ENCODE measurements around the gene GSG1L.

GSG1L gene

DNA sequence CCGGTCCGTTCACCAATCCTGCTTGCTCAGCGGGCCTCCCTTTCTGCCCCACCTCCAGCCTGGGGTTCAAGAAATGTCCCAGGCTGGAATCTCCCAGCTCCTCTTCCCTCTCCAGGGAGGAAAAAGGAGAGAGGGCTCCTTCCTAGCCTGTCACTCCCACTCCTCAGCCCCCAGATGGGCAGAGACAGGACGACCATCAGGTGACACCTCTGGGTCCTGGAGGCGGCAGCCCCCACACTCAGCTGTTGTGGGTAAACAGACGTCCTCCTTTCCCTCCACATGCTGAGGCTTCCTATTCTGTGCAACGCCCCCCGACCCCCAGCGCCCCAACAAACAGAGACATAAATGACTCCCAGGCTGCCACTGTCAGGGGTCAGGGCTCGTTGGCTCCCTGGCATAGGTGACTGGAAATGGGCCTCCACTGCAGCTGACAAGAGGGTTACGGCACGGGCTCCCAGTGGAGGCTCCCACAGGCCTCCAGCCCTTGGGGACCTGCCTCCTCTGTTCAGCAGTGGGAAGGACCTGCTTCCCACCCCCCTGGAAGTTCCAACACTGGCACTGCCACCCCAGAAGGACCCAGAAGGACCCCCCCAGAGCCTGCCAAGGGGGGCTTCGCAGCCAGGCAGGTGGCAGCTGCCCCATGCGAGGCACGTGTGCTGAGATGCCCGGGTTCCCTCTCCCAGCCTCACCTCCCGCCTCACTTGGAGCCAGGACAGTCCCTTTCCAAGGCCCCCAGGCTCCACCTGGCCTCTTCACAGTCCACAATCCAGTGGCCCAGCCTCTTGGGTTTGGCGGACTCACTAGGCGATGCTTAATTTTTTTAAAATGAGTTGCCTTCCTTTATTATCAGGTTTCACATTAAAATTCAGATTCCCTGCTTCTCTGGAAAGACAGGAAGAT lies 281.3 kb downstream of the GSG1L start:
- DNase-seq, result no peak

DNA sequence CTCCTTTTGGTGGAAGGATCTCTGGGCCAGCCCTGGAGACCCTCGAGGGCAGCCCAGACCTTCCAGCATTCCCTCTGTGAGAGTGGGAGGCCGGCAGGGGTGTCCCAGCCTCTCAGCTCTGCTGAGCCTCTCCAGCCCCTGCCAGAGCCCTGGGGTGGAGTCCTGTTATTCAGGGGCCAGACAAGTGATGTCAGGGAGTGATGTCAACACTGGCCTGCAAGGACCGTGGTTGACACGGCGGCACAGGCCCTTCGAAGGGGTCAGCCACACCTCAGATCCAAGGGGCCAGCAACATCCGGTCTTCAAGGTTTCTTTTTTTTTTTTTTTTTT lies 282.4 kb downstream of the GSG1L start:
- no peak for DNase-seq

DNA sequence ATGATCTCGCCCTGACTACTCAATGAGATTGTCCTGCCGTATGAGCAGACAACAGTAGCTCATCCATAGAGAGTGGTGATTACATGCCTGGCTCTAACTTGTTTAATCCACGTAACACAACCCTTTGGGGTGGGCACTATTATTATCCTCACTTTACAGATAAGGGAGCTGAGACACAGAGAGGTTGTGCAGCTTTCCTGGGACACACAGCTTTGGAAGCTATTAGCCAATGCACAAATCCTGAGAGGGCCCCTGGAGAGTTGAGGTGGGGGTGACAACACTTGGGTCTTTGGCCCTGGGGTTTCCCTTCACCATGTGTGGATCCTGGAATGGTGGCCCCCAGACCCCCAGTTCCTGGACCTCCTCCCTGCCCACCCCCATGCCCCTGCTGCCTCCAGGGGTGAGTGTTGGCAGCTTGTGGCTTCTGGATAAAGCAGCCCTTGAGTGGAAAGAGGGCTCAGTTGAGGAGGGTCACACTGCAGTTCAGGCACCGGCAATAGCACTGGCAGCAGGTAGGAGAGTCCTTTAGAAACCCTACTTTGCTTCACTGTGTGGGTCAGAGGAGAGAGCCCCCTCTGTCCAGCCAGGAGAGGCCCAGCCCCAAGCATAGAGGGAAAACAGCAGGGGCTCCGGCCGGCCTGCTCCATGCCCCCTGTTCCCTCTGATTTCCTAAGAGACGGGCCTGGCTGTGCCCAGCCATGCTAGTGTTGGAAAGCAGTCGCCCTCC lies 282.9 kb downstream of the GSG1L start:
- no peak for DNase-seq

DNA sequence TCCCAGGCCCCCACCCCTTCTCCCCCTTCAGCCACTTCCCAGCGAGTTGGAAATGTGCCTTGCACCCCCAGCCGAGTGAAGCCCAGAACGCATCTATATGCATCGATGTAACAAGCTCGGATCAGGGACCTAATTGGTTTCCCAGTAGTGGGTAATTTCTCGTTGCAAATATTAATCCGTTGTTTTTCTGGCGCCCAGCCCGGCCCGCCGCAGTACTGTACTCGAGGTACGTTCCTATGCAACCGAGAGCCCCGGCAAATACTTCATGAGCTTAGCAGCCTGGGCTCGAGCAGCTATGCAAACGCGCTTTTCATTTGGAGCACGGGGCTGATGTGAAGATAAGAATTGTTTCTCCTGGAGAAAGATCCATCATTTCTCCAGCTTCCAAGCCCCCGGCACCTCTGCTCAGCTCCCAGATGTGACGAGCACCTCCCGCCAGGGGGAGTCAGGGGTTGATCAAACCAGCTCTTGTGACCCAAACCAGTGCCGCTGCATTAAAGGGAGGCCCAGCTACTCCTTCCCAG lies 283.8 kb downstream of the GSG1L start:
- no peak for DNase-seq

DNA sequence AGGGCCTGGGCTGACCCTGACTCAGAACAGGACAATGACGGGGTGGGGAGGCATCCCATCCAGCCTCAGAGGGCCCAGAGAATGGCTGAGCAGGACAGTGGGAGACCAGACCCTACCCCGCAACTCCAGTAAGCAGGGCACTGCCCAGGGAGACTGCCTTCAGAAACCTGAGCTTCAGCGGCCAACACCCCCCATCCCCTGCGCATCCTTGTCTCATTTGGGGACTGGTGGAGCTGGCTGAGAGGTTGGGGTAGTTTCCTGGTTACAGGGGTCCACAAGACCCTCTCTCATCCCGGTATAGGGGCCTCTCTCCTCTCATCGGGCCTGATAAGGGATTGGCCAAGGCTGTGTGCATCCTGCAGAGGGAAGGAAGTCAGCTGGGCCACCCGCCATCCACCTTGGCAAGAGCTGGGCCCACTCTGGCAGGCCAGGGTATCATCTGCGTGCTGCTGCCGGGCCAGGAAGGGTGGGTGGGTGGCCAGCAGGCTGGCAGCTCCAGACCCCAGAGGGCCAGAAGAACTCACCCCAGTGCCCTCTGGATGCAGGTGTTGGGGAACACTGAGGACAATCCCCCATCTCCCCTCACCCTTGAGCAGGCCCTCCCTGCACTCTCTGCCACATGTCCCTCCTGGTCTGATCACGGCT lies 284.5 kb downstream of the GSG1L start:
- no peak for DNase-seq

DNA sequence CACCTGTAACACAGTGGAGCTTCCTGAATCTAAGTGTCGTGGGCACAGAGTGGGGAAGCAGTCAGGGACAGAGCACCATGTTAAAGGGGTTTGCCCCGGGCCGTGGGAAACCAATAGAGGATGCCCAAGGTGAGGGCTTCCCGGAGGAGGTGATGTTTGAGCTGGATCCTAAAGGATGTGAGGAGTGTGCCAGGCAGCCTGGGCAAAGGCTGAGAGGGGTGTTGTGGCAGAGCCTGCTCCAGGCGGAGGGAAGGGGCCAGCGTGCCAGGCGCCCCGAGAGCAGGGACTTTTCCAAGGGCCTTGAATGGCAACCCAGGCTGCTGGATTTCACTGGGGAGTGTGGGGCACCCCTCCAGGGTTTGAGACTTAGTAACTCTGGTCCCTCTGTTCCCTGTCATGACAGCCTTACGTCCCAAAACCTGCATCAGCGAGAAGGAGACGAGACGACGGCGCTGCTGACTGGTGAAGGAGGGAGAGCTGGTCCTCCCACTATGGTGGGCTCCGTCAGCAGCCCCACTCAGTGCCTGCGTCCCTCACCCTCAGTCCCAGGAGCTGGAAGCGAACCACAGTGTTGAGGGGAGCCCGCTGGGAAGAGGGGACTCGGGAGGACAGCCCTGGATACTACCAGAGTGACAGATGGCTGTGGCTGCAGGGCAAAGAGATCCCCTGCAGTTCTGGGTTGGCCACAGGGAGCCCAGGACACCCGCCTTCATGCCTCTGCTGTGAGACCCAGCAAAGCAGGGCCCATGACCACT lies 285.2 kb downstream of the GSG1L start:
- no peak for DNase-seq

DNA sequence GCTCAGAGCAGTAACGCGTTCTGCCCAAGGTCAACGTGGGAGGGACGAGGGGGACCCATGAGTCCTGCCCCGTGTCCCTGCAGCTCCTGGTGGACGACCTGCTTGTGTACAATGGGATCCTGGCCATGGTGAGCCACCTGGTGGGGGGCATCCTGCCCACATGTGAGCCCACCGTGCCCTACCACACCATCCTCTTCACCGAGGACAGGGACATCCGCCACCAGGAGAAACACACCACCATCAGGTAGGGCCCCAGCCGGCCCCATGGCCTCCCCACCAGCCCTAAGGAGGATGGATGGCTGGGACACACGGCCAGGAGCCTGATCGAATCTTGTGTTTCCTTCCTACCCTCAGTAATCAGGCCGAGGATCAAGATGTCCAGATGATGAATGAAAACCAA lies 286.0 kb downstream of the GSG1L start:
- no peak for DNase-seq

DNA sequence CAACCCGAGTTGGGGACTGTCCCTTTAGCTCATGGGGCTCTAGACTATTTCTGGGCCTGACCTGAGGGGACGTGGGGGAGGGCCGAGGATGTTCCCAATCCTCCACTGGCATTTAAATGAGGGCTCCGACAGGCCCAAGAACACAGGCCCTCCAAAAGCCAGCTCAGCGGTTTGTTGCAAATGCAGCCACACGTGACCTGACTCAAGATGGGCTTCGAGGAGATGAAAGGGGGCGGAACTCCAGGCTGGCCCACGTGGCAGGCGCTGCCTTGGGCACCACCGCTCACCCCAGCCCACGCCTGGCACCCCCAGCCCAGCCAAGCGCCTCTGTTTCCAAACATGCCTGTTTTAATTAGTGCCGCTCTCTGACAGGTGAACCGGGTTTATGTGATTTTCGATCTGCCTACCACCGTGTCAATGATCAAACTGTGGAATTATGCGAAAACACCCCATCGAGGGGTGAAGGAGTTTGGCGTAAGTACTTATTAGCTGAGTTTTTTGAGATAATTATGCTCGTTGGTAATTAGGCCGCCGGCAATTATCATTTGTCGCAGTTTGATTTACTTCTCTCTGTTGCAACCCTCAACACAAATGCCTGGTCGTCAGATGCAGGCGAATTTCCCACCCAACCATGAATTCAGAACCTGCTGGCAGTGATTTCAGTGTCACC lies 286.8 kb downstream of the GSG1L start:
- DNase-seq, result no peak

DNA sequence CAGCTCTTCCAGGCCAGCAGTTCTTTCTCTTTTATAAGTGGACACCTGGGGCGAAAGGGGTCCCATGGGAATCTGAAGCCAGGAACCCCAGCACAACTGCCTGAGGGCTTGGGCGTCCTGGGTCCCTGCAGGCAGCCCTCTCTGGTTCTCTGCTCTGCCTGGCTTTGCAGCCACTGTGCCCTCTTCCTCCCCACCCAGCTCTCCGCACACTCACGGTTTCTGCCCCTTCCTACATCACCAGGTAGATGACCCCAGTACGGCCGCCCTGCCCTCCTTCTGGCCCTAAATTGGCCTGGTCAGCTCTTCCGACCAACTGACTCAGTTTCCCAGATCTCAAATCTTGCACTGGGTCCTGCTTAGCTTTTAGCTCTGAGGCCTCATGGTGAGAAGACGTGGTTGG lies 288.3 kb downstream of the GSG1L start:
- DNase-seq, result no peak

DNA sequence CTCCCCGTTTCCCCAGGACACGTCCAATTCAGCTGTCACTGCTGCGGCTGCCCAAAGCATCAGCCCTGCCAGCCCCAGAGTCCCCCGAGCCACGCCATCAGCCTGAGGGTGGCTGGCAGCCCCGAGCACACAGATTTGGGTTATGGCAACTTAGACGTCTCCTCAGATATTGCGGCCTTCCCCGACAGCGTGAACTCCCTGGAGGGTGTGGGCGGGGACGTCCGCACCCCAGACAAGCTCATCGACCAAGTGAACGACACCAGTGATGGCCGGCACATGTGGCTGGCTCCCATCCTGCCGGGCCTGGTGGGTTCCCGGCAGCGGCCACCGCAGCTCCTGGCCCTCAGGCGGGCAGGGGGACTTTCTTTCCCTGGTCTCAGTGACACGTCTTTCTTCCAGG lies 288.7 kb downstream of the GSG1L start:
- no peak for DNase-seq

DNA sequence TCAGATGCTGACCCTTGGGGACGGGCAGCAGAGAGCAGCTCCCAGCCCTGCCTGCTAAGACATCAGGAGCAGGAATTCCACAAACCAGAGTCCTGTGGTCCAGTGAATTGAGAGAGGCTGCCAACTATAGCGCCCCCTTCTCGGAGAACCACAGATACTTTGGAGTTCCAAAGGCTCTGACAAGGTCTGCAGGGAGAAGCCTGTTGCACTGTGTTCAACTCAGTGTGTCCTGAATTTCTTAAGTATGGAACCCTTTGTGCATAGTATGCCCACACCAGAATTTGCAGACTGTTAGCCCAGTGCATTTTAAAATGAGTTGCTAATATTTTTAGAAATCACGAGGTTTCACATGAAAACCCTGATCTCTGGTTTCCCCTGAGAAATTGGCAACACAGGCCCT lies 290.2 kb downstream of the GSG1L start:
- DNase-seq, result no peak

DNA sequence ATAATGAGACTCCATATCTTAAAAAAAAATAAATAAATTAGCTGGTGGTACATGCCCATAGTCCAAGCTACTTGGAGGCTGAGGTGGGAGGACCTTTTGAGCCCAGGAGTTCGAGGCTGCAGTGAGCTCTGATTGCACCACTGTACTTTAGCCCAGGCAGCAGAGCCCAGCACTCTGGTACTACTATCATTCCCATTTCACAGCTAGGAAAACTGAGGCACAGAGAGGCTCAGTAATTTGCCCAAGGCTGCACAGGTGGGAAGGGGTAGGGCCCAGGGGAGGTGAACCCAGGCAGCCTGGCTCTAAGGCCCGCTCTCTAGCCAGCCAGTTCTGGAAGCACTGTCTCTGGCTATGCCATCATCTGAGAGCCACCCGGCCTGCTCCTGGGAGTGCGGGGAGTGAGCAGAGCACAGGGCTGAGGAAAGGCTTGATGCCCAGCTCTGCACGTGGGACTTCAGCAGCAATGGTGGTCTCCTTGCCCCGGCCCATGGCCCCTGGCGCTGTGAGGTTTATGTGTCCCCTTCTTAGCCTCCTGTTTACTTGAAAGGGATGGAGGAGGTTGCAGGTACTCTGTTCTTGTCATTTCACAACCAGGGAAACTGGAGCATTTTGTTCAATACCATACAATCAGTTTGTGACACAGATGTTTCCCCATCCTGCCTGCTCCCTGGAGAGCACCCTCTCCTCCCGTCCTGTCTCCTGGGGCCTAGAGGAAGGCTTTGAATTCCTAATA lies 291.3 kb downstream of the GSG1L start:
- DNase-seq, result no peak

DNA sequence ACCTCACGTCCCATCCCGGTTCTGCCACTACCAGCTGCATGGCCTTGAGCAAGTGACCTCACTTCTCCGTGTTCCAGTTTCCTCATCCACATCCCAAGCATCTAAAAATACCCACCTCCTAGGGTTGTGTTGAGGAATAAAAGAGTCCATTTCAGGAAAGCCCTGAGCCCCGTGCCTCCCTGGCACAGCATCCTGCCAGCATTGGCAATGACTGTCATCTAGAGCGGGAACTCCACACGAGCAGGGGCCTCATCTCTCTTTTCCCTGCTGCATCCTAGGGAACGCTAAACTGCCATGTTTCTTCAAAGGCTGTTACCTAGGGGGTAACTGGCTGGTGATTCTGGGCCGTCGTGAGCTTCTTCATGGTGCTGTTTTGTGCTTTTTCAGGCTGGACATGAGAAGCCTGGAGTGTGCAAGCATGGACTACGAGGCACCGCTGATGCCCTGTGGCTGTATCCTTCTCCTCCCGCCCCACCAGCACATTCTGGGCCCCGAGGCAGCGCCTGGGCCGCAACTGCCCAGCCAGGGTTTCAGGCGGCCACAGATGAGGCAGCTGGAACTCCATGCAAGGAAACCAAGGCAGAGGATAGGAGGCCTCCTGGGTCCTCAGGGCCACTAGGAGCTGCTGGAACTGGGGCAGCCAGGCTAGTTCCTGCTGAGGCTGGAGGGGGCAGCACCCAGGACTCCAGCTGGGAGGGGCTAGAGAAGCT lies 292.2 kb downstream of the GSG1L start:
- DNase-seq, result no peak

DNA sequence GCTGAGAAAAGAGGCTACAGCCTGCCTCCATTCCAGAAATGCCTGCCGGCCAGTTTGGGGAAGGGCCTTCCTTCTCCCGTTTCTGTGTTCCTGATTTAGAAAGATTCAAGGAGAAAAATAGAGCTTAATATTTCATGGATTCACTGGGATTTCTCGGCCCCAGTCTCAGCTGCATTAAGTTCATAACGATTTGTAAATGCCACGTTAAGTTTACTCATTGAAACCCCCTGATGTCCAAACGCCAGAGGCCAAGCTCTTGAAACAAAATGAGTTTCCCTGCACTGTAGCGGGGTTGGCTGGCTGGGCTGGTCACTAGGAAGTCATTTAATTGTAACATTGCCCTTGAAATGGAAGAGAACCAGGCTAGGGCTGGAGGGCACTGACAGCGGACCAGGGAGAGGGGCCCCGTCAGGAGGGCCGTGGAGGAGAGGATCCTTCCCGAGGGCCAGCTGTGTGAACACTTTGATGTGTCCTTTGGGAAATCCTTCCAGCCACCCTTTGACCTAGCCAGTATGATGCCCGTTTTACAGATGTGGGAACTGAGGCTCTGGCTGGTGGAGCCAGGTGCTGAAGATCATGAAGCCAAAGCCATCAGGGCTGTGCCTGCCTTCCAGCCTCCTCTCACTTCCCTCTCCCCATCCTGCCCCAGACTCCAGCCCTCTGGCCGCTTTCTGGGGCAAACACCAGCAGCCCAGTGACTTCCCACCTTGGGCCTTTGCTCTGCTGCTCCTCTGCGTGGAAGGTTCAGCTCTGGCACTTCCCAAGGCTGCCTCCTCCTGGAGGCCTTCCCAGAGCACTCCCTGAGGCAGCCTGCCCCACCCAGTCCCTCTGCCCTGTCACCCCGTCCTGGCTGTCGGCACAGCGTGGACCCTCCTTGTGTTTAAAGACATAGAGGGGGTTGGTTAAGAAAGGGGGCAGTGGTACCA lies 293.0 kb downstream of the GSG1L start:
- DNase-seq, result no peak

DNA sequence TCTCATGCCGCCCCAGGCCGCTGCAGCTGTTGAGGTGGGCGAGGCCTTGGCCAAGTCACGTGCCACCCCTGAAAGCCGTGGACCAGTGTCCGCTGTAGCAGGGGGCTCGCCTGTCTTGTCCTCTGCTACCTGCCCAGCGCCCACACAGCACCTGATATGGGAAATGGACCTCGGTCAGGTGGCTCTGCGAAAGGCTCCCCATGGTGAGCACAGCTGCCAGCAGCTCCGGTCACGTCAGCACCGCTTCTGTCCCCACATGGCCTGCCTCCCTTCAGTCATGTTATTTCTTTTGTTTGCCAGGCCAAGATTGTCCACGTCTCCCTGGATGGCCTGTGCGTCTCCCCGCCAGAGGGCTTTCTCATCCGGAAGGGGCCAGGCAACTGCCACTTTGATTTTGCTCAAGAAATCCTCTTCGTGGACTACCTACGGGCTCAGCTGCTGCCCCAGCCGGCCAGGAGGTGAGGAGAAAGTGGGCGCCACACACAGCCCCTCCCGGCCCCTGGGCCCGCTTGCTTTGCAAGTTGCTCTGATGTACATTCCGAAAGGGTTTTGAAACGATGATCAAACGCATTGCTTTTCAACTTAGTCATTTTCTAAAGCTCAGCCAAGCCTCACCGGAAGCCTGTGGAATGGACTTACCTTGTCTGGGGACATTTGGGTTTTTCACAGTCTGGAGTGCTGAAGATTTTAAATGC lies 293.8 kb downstream of the GSG1L start:
- DNase-seq, result no peak

DNA sequence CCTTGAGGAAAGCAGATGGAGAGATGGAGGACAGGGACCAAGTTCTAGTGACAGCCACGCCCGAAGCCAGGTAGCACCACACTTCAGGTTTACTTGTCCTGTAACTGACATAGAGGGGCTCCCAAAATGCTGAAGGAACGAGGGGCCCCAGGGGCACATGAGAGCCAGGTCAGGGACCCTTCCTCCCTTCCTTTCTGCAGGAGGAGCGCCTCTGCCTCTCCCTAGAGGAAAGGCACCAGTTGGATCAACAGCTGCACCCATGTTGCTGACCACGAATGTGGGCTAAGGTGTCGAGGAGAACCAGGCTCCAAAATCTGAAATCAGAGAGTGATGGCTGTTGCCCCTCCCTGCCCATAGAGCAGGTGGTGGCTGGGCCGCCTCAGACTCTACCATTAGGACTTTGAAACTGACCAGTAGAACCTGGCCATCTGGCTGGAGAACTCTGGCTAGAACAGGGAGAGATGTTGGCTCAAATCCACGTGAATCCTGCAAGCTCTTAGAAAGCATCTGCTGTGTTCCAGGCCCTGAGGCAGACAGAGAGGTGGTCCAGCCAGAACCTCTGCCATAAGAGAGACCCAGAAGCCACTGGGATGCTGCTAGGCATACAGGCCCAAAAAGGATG lies 294.8 kb downstream of the GSG1L start:
- DNase-seq, result no peak

DNA sequence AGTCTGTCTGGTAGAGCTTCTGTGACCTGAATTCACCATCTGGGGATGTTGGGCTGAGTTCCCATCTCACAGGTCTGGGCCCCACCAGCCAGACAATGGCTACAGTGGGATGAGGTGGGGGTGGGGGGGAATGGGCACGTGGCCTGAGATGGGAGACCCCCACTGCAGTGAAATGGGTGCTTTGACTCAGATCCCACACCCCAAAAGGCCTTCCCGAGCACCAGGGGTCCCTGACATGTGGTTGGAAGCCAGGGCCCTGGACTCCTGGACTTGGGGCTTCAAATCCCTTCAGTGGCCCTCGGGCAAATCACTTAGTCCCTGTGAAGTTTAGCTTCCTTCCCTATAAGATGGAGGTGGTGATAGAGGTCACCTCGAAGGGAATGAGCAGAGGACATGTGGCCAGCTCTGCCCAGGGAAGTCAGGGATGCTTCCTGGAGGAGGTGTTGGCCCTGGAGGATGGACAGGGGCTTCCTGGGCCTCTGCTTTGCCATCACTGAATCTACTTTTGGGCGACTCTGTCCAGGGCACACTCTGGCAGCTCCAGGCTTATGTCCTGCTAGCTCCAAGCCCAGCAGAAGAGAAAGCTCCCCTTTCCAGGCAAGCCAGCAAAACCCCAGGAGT lies 295.4 kb downstream of the GSG1L start:
- DNase-seq, result no peak

DNA sequence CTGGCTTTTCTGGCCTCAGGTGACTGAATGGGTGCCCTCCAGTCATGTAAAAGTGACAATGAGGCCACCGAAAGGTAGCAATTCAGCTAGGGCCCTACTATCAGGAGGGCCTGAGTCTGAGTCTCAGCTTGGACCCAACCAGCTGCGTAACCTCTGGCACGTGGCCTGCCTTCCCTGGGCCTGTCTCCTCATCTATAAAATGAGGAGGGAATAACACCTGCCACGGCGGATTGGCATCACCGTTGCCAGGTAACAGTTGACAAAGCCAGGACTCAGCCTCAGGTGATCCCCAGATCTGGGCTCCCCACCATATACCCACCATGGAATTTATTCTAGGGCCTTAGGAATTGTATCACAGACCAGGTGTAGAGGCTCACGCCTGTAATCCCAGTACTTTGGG lies 296.4 kb downstream of the GSG1L start:
- no peak for DNase-seq
